PC-3 (cell line): ENCODE measurements around the gene MTTP.

Source experiments
- EZH2 ChIP-seq: fragments of 300-600 bp; sonication (generic); IDR thresholded peaks from one replicate; pipeline ENCODE4 v1.6.1; 2017; ENCODE audit warnings: antibody characterized with exemption, mild to moderate bottlenecking, low read length; ENCODE audit not compliant: unreplicated experiment
- EZH2phosphoT487 ChIP-seq: fragments of 300-600 bp; sonication (generic); IDR thresholded peaks from 2 replicates; pipeline ENCODE4 v1.6.1; 2018; ENCODE audit warnings: mild to moderate bottlenecking, antibody characterized with exemption, low read length, borderline replicate concordance
- TF ChIP-seq, protein P1 (sequence below): fragments of 300-600 bp; sonication (generic); conservative IDR thresholded peaks from 2 replicates; pipeline ENCODE4 v1.5.1; 2017; ENCODE audit warnings: antibody characterized with exemption, low read depth, mild to moderate bottlenecking, low read length

DNA sequence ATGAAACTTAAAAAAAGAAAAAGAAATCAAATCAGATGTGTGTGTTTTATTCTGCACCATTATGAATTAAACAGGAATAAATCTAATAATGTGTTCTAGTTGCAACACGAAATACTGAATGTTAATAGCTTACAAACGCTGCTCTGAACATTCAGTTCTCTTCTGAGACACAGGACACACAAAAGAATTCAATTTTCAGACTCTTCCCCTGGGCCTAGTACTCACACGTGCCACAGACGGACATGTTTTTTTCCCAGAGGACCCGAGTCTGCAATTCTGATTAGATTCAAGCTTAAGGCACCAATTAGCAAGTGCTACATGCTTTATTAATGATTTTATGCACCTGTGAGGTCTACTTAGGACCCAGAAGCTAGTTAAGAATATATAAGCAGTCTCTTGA, 62.5 kb downstream of the MTTP start:
- TF ChIP-seq, protein P1, sequence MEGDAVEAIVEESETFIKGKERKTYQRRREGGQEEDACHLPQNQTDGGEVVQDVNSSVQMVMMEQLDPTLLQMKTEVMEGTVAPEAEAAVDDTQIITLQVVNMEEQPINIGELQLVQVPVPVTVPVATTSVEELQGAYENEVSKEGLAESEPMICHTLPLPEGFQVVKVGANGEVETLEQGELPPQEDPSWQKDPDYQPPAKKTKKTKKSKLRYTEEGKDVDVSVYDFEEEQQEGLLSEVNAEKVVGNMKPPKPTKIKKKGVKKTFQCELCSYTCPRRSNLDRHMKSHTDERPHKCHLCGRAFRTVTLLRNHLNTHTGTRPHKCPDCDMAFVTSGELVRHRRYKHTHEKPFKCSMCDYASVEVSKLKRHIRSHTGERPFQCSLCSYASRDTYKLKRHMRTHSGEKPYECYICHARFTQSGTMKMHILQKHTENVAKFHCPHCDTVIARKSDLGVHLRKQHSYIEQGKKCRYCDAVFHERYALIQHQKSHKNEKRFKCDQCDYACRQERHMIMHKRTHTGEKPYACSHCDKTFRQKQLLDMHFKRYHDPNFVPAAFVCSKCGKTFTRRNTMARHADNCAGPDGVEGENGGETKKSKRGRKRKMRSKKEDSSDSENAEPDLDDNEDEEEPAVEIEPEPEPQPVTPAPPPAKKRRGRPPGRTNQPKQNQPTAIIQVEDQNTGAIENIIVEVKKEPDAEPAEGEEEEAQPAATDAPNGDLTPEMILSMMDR, result no peak
- TF ChIP-seq EZH2 (no peak), EZH2phosphoT487 (no peak)
